ENCODE measurements around the gene TSR1.

Gene TSR1

GRCh38 chr17:2279707-2280106 is 56.5 kb downstream of the TSR1 start:
- TF ChIP-seq TAF1 (IDR thresholded peaks at IDR 0.05; ENCODE audit: borderline replicate concordance, insufficient read depth, low read length) (no peak), SIN3A (IDR thresholded peaks at IDR 0.05; ENCODE audit: borderline replicate concordance, insufficient read depth, low read length) (no peak), POLR2AphosphoS5 (IDR thresholded peaks at IDR 0.05; ENCODE audit: low read depth, low read length) (no peak), REST (IDR thresholded peaks at IDR 0.05; ENCODE audit: insufficient read depth in 1 of 2, low read depth in 2 of 2, low read length in 2 of 2) (no peak), FOXP2 (optimal IDR thresholded peaks at IDR 0.05; ENCODE audit: borderline replicate concordance, extremely low read depth, extremely low read length, insufficient read depth) (no peak)

- TF ChIP-seq FOXP2 (optimal IDR thresholded peaks at IDR 0.05; ENCODE audit: borderline replicate concordance, extremely low read depth, extremely low read length, insufficient read depth) (no peak), SIN3A (IDR thresholded peaks at IDR 0.05; ENCODE audit: borderline replicate concordance, insufficient read depth, low read length) (no peak), TAF1 (IDR thresholded peaks at IDR 0.05; ENCODE audit: borderline replicate concordance, insufficient read depth, low read length) (no peak), POLR2AphosphoS5 (IDR thresholded peaks at IDR 0.05; ENCODE audit: low read depth, low read length) (no peak), REST (IDR thresholded peaks at IDR 0.05; ENCODE audit: insufficient read depth in 1 of 2, low read depth in 2 of 2, low read length in 2 of 2) (no peak)
Measured at GRCh38 chr17:2277429-2278170, 58.7 kb downstream of the TSR1 start.

- TF ChIP-seq FOXP2 (optimal IDR thresholded peaks at IDR 0.05; ENCODE audit: borderline replicate concordance, extremely low read depth, extremely low read length, insufficient read depth) (no peak), TAF1 (IDR thresholded peaks at IDR 0.05; ENCODE audit: borderline replicate concordance, insufficient read depth, low read length) (no peak), SIN3A (IDR thresholded peaks at IDR 0.05; ENCODE audit: borderline replicate concordance, insufficient read depth, low read length) (no peak), REST (IDR thresholded peaks at IDR 0.05; ENCODE audit: insufficient read depth in 1 of 2, low read depth in 2 of 2, low read length in 2 of 2) (no peak), POLR2AphosphoS5 (IDR thresholded peaks at IDR 0.05; ENCODE audit: low read depth, low read length) (no peak)
Measured at GRCh38 chr17:2275722-2276121, 60.5 kb downstream of the TSR1 start.

GRCh38 chr17:2274414-2274813 is 61.8 kb downstream of the TSR1 start:
- TF ChIP-seq POLR2AphosphoS5 (IDR thresholded peaks at IDR 0.05; ENCODE audit: low read depth, low read length) = no peak
- TF ChIP-seq TAF1 (IDR thresholded peaks at IDR 0.05; ENCODE audit: borderline replicate concordance, insufficient read depth, low read length) = no peak
- no peak for TF ChIP-seq SIN3A (IDR thresholded peaks at IDR 0.05; ENCODE audit: borderline replicate concordance, insufficient read depth, low read length)
- no peak for TF ChIP-seq FOXP2 (optimal IDR thresholded peaks at IDR 0.05; ENCODE audit: borderline replicate concordance, extremely low read depth, extremely low read length, insufficient read depth)
- TF ChIP-seq REST (IDR thresholded peaks at IDR 0.05; ENCODE audit: insufficient read depth in 1 of 2, low read depth in 2 of 2, low read length in 2 of 2) = no peak
